Bone marrow (tissue), 2 donors: Measurements from ENCODE around the gene CDH13.

ENCODE experiments used
- DNase-seq, 2 donors: peaks; one replicate each; lab custom pipeline; 2025; lab: John Stamatoyannopoulos, UW

Gene CDH13

DNA sequence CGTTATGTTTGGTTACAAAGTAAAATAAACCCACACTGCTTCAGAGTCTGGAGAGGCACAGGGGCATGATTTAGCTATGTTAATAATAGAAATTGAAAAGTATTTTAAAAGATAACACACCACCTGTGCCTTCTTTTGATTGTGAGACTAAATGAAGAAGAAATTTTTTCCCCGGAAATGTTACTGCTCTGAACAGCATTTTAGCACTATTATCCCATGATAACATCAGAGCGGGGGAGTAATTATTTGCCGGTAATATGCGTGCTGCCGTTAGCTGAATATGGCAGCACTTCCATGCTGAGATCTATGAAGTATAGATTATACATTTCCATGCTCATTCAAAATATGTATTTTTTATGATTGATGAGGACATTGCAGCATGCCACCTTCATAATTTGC, 680.8 kb downstream of the CDH13 start:
- DNase-seq = no peak

DNA sequence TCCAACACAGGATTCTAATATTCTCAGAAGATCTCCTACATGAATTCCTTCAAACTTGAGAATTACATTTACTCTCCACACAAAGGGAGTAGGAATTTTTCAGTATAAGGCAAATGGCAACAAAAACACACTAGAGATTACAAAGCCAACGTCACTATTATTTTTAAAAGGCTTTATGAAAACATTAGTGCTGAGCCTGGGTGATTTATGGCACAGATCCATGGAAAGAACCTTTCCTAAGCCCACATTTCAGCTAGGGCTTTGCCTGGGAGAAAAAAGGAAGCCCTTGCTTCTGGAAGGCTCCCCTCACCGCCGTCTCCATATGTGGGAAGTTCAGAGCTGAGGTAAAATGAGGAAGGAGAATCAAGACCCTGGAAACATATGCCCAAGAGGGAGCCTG, 681.6 kb downstream of the CDH13 start:
- no peak for DNase-seq

DNA sequence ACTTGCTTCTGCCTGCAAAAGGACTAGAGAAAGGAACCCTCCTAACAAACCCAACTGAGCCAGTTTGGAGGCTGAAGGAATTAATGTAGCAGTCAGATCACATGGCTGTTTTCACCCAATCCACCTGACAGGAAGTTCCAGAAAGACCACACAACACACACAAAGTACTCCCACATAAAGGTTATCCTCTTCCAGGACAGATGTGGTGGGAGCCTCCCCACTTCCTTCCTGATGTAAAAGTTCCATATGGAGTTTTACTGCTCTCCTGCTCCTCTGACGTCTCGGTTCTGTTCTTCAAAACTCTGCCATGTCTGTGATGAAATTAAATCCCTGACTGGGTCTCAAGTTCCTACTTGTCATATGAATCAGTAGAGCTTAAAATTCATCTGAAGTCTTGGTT, 684.0 kb downstream of the CDH13 start:
- no peak for DNase-seq

DNA sequence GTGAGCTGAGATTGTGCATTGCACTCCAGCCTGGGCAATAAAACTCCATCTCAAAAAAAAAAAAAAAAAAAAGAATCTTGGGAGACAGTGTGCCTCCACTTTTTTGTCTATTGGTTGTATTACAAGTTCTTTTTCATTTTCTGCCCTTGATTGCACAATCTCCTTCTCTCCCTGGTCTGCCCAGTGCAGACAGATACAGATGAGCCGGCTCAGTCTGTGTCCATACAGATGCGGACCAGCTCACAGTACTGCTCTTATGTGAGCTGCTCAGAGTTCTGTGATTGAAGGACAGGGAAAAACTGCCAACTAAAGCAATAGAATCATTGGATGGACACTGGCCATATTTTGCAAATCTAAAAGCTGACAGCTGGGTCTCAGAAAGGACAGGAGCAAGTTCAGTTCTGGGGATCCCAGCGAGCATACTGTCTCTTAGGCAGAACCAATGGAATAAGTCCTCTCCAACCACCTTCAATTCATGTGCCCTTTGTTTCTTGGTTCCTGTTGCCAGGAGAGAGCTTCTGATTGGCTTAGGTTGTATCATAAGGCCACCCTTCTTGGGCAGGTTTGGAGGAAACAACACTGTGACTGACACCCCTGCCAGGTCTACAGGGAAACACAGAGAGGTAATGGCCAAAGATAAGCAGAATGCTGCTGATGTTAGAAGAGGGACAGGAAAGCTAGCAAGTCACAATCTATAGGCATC, 685.4 kb downstream of the CDH13 start:
- no peak for DNase-seq

DNA sequence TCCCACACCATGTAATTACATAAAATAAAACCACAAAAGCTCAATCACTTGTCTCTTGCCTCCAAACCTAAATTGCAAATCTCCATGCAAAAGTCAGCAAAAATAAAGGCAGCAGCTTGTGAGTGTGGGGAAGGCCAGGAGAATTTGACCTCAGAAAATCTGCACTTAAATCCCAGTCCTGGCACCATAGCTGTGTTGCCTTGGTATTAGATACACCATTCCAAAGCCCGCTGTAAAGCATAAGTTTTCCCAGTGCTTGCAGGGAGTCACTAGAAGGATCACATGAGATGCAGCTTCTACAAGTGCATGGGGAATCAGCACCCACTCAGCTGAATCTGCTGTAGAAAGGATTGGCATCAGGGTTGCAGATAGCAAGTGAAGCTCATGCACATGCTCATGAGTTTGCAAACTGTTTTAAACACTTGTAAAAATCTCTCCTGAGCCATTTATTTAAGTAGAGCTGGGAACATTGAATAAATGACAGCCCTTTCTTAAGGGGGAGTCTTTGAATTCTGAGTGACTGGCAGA, 686.0 kb downstream of the CDH13 start:
- DNase-seq = no peak

DNA sequence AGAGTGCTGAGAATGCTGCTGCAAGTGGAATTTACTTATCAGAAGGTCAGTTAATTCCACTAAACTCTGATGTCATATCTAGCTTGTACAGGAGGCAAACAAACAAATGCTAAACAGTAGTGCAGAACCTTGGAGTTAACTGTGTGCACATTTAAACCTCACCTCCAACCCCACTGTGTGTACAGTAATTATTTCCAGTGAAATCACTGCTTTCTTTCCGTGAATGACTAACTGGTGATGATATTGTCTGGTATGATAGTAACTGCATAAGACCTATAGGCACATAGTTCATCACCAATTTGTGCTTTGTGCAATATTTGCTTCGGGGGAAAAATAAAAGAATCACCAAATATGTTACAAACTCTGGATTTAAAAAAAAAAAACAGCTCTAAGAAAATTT, 688.5 kb downstream of the CDH13 start:
- no peak for DNase-seq

DNA sequence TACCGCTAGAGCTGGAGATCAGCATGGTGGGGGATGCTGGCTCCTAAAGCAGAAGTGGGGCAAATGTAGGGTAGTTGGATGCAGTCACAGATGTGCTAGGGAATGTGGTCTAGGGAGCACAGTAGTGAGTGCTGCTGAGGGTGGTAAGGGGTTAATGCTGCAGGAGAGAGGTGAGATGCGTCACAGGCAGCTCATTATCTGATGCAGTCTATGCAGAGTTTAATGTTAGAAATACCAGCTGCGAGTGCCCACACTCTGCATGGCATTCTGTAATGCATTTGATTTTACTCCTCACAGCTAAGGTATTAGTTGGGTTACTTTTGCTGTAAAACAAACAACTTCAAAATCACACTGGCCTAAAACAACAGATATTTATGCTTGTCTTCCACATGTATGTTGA, 689.7 kb downstream of the CDH13 start:
- no peak for DNase-seq

DNA sequence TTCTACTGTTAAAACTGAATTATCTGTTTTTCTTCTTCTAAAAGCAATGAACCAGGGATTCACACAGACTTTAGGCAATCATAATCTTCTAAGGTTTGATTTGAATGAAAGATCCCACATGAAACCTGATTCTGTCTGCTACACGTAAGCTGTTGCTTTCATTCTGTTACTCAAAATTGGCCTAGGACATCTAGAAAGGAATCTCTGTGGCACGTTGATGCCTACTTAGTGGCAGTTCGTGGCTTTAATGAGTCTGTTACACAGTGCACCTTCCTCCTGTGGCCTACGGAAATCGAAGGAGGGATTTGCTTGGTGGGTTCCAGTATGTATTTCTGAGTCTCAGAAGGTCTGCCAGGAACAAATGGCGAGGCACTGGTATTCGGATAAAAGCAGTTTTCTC, 691.6 kb downstream of the CDH13 start:
- no peak for DNase-seq

DNA sequence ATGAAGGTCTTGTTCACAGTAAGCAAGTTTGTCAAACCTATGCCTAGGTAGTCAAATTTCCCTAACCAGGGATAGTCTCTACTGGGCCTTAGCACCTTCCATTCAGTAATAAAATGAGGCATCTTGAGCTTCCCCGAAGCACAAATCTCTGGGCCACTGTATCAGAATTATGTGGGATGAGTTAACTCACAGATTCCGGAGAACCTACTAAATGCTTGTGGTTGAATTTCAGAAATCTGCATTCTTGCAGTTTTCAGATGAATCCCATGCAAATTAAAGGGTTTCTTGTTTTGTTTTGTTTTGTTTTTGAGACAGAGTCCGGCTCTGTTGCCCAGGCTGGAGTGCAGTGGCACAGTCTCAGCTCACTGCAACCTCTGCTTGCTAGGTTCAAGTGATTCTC, 702.2 kb downstream of the CDH13 start:
- no peak for DNase-seq

DNA sequence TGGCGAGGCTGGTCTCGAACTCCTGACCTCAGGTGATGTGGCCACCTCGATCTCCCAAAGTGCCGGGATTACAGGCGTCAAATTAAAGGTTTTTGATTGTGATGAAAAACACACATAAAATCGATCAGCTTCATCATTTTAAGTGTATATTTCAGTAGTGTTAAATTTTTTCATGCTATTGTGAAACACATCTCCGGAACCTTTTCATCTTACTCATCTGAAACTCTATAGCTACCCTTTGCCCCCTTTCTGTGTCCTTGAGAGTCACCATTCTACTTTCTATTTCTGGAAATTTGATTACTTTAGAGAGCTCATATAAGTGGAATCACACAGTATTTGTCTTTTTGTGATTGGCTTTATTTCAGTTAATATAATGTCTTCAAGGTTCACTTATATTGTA, 702.7 kb downstream of the CDH13 start:
- DNase-seq = no peak

DNA sequence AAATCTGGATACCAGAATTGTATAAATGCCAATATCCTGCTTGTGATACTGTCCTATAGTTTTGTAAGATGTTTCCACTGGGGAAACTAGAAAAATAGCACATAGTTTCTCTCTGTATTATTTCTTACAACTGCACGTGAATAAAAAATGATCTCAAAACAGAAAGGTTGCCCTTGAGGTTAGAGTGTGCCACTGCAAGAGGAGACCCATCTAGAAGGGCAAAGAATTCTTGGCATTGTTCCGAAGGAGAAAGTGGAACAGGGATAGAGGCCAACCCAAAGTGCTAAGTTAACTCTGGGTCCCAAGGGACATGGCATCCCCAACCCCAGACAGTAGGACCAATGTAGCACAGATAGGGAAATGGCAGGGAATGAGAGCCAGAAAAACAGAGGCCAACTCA, 703.5 kb downstream of the CDH13 start:
- DNase-seq = no peak

DNA sequence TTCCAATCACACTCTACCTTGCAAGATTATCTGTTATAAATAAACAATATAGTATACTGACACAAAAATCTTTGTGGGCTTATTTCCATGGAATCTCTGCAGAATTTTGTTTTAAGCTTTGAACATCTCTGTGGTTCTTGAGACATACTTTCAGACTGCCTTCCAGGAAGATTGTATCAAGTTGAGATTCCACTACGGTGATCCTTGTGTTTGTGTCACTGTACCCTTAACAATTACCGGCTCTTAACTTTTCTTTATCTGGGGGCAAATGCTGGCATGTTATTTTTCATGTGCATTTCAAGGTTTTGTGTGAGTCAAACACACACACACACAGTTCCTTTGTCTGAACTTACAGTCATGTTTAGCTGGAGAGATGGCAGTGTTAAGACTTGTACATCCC, 708.3 kb downstream of the CDH13 start:
- no peak for DNase-seq

DNA sequence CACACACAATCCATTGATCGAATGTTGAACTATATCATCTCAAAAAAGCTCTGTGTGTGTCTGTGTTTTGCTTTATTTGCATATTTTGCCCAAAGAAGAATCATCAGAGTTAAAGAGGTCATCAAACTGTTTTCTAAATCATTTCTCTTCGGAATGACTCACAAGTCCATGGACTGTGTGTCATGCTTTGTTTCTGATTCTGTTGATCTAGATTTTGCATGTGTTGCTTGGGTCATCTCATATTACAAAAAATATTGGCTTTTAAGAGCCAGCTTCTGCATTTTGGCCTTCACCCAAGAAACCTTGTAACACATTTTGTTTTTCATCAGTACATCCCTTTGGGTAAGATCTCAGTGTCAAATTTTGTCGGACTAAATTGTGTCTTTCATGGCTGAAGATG, 709.8 kb downstream of the CDH13 start:
- no peak for DNase-seq

DNA sequence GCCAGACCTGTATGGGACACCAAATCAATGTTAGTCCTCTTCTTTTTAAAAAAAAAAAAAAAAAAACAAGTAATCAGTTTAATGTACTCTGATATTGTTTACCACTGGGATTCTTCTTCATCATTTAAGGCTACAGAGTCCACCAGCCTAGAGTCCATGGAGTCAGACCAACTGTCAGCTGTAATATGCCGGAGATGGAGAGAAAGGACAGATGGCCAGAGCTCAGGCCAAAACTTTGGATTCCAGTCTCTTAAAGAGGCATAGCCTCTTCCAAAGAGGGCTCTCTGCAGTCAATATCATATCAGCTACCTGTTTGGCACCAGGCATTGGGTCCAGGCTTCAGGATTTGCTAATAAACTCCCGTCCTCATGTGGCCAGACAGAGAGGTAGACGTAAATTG, 711.4 kb downstream of the CDH13 start:
- DNase-seq = no peak

DNA sequence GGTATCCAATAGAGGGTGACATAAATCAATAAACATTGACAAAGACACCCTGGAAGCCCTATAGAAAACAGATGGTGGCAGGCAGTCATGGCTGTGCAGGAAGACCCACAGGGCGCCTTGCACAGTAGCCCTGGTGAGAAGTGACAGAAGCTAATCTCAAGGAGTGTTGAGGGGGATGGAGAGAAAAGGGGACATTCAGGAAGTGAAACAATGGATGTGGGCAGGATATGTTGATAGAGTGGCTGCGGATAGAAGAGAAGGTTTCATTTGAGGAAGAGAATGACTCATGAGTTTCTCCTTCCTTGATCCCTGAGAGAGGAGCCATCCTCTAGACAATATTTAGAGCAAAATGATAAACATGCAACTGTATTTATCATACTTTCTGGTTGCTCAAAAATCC, 712.2 kb downstream of the CDH13 start:
- no peak for DNase-seq

DNA sequence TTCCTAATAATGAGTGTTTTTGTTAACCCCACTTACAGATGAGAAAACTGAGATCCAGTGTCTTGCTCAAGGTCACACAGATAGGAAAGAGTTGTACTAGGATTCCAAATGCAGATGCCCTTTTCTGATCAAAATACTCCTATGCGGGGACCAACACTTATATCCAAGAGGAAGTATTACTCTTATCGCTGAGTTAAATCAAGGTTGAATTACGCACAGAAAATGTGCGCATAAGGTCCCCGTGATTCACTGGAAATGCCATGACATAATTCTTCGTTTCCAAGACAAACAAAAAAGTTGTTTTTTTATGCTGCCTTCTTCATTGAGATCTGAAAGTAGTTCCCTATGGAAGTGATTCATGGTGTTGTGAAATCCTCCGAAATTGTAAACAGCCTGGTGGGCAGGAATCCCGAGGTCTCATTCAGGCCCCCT, 717.2 kb downstream of the CDH13 start:
- DNase-seq = no peak

DNA sequence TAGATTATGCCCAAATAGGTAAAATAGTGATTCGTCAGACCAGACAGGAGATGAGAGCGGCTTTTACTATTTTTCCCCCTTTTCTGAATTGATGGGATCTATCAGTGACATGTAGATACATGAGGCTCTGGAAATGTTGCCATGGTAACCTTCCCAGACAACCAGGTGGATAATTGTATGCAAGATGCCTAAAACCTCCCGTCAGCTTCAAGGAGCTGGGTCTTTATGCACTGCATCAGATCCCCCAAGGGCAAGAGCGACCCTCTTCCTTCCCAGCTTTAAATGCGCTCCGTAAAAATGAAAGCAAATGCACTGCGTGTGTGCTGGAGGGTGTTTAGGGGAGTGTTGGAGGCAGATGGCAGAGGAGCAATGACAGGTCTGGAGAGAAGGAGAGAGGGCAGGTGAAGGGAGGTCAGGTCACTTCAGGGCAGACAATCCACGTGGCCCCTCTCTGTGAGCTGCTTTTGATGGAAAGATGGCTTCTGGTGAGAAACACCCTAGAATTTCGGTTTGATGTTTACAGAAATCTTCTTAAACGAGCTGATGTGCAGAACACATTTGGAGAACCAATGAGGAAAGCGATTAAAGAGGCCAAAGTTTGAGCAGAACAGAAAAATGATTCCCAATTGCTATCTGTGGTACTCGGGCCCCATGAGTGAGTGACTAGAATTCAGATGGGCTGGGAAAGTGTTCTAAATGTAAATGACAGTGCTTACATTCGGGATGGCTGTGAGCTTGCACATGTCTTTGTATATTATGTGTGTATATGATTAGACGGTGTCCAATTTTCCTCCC, 719.3 kb downstream of the CDH13 start:
- no peak for DNase-seq

DNA sequence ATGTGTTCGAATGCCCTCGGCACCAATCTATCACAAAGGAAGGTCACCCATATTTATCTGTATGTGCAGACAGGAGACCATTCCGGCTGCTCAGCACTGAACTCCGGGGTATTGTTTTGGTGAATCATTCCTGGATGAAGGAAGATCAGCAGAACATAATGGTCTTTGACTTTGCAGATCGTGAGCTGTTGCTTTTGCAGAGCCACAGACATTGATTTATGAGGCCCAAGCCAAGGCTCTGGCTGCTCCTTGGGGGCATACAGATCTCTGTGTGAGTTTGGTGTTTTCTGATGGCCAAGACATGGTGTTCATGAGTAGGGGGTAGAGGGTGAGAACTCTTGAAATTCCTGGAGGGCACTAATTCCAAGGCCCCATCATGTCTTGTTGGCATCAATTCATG, 722.2 kb downstream of the CDH13 start:
- no peak for DNase-seq

DNA sequence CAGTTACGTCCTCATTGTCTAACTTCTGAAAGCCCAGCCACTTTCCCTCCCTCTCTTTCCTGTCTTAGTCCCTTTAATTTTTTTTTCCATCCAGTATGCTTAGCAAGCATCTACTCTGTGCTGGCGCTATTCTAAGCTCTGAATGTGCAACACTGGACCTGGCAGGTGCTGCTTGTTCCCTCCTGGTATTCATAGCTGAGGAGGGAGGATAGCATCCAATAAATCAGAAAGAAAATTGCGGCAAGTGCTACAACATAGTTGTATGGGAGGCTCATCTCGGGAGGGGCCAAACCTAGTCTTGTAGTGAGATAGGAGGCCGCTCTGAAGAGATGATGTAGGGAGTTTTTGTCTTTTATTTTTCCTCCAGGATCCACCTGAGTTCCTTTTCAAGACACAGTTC, 723.7 kb downstream of the CDH13 start:
- DNase-seq = no peak

DNA sequence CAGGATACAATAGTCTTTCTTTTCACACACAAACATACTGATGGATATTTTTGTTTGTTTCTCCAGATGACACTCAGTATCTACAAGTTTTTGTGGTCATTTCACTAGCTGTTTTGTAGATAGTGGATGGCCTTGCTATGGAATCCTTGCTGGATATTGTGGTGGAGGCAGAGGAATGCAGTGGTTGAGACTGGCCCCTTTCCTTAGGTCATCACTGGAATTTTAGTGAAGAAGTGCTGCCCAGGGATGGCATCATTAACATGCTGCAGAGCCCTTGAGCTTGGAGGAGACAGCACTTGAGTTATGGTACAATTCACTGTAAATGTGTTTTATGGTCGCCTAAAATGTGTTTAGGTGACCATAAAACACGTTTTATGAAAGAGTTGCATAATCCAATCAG, 725.1 kb downstream of the CDH13 start:
- DNase-seq = no peak

DNA sequence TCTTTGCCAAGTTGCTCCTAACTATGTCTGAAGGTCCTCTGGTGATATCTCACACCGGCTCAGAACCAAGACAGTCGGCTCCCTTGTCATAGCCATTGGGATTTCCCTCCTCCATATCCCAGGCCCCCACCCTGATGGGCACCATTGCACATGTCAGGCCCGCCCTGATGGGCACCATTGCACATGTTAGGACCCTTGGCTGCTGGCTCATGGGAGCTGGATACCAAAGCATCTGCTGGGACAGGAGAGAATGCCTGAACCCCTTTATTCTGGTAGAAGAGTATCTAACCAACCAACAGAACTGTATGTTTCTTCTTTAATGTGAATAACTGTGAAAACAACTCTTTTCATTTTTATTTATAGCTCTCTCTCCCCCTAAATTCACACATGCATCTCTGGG, 726.5 kb downstream of the CDH13 start:
- no peak for DNase-seq

DNA sequence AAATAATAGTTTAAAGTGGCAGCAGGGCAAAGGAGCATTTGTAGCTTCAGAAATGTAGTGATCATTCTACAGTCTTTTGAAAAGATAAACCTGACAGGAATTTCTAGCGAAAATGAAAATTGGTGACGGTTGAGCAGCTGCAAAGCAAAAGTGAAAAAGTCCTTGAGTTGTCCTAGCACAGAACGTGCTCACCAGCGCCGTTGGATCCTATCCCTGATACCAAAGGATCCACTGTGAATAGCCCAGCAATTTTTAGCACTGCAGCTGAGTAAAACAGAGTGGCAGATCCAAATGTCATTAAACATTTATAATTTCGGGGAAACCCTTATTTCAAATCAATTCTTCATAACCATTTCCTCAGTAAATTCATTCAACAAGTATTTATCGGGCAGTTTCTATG, 727.2 kb downstream of the CDH13 start:
- no peak for DNase-seq

DNA sequence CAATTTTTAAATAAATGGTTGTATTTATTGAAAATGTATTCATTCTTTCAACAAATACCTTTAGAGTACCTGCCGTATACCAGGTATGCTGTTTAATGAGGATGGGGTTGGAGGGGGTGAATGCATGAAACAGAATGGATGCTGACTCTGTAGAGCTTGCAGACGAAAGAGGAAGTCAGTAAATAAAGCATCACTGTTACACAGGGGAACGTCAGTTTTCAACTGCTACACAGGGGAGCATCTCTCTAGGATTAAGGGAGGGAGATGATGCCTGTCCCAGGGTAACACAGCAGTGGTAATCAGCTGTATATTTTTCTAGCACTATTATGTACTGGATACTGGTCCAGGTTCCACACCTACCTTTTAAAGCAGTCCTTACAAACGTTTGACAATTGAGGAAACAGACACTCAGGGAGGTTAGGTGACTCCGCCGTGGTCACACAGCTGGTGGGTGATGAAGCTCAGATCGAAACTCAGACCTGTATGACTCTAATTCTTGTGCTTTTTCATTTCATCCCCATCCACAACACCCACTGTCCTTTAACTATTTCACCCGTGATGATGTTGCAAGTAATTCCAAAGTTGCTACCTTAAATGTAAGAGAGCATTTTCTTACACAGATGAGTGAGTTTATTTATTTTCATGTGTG, 728.9 kb downstream of the CDH13 start:
- no peak for DNase-seq
